ENCODE data around the gene ARHGAP35. TPM values are rescaled to one million over a fixed set of nuclear protein-coding genes. Genes with fewer than 3 reads are reported as not detected.
"Not testable (repeated sequence)": the region's sequence is repeated elsewhere in the genome, so short reads cannot be mapped to it uniquely, and the experiment has no call there.

ARHGAP35 gene
- total RNA-seq (2014; rRNA removed), result 23.4 and 29.3 TPM in 2 replicates
- polyA plus RNA-seq (2012), result 26.4 TPM

GRCh38 chr19:46860846-46861690, at the start of gene ARHGAP35:
Gene ARHGAP35 (plus strand): TSS chr19:46860997. CDS start chr19:46918676, 57,679 bp downstream.
- DNase-seq (ENCODE audit: low read depth), result no peak

GRCh38 chr19:46812977-46813838, 47.6 kb upstream of the ARHGAP35 start:
- DNase-seq (ENCODE audit: low read depth), result no peak

GRCh38 chr19:46813839-46814358, 46.9 kb upstream of the ARHGAP35 start:
- DNase-seq (ENCODE audit: low read depth), result no peak

GRCh38 chr19:46815833-46816627, 44.8 kb upstream of the ARHGAP35 start:
- no peak for DNase-seq (ENCODE audit: low read depth)

- DNase-seq (ENCODE audit: low read depth), result peak; percentile 58
These were observed 42.0 kb upstream of the ARHGAP35 start for GRCh38 chr19:46818812-46819211.

- no peak for DNase-seq (ENCODE audit: low read depth)
These were observed 39.0 kb upstream of the ARHGAP35 start for GRCh38 chr19:46821512-46822409.

- DNase-seq (ENCODE audit: low read depth), result not testable (repeated sequence)
These were observed 38.4 kb upstream of the ARHGAP35 start for GRCh38 chr19:46822410-46822787.

GRCh38 chr19:46823049-46823448, 37.7 kb upstream of the ARHGAP35 start:
- DNase-seq (ENCODE audit: low read depth), result no peak

GRCh38 chr19:46824890-46825730, 35.7 kb upstream of the ARHGAP35 start:
- DNase-seq (ENCODE audit: low read depth), result peak; percentile 32

GRCh38 chr19:46825731-46826055, 35.1 kb upstream of the ARHGAP35 start:
- no peak for DNase-seq (ENCODE audit: low read depth)

GRCh38 chr19:46828484-46828883, 32.3 kb upstream of the ARHGAP35 start:
- DNase-seq (ENCODE audit: low read depth), result no peak

GRCh38 chr19:46830864-46831263, 29.9 kb upstream of the ARHGAP35 start:
- no peak for DNase-seq (ENCODE audit: low read depth)

GRCh38 chr19:46834121-46834520, 26.7 kb upstream of the ARHGAP35 start:
- no peak for DNase-seq (ENCODE audit: low read depth)

GRCh38 chr19:46834984-46835383, 25.8 kb upstream of the ARHGAP35 start:
- DNase-seq (ENCODE audit: low read depth), result no peak

- DNase-seq (ENCODE audit: low read depth), result no peak
These were observed 22.6 kb upstream of the ARHGAP35 start for GRCh38 chr19:46838160-46838559.

GRCh38 chr19:46839752-46840497, 20.9 kb upstream of the ARHGAP35 start:
- no peak for DNase-seq (ENCODE audit: low read depth)

GRCh38 chr19:46840498-46840942, 20.3 kb upstream of the ARHGAP35 start:
- DNase-seq (ENCODE audit: low read depth), result peak; percentile 60

- DNase-seq (ENCODE audit: low read depth), result peak; percentile 40
These were observed 19.2 kb upstream of the ARHGAP35 start for GRCh38 chr19:46841458-46842083.
